Inflammatory macrophage treated with lipopolysaccharide for 1 hour (primary cell): ENCODE measurements around the gene S100PBP.

ENCODE experiments used
- DNase-seq, 2 donors: peaks; one replicate each; pipeline ENCODE4 v3.0.0-alpha.2; 2020 to 2022

The S100PBP gene

DNA sequence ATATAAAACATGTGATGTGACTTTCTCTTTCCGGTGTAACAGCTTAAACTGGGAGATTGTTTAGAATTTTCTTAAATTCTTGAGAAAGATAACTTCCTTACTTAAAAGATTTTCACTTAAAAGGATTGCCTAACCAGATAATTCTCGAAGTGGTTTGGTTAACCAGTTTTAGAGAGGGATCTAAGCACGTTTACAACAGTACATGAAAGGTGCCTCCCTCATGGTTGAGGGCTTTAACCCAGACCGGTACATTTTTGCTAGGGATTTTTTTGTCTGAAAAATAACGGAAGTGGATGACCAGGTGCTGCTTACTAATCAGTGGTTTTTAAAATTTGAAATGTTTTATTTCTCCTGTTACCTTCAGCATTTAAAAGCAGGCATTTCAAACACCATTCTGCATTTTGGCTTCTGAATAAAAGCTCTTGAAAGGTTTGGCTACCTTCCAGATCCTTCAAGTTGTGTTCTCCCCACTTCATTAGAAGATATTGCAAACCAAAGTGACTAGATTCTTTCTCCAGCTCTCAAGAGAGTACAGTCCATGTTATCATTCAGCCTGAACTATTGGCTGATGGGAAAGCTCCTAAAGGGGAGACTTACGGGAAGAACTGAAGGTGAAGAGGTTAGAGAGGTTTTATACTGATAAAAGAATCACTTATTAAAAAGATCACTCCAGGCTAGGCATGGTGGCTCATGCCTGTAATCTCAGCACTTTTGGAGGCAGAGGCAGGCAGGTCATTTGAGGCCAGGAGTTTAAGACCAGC lies 12.8 kb downstream of the S100PBP start:
- DNase-seq = no peak

- DNase-seq = no peak
These were observed 14.4 kb downstream of the S100PBP start for GRCh38 chr1:32831878-32832277.

- no peak for DNase-seq
These were observed 31.1 kb downstream of the S100PBP start for GRCh38 chr1:32848354-32849063.

DNA sequence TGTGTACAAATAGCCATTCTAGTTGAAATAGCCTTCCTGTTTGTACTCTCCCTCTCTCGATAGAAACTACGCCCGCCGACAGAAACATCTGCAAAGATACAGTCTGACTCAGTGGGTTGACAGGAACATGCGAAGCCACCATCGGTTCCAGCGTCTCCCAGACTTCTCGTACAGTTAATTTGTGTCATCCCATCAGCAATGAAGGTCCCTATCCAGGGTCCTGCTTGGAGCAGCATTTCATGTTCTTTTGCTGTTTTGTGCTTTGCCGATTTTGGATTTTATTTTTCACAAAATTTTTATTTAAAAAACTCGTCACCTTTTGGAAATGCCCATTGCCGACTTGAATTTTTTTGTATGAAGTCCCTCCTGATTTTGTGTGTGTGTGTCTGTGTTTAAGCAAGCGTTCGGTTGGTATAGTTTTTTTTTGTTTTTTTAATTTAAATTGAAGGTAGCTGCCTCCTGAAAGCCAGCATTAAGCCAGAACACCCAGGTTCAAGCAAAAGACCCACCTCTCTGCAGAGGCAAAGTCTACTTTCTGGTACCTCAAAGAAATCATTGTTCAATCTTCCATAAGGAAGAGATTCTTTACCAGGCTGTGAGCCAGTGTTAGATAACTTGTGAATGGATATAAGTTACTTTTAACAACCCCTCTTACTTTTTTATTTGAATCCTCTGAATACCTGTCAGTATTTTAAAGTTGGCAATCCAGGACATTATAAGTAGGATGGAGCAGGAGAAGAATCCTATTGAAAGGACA lies 38.6 kb downstream of the S100PBP start:
- no peak for DNase-seq

DNA sequence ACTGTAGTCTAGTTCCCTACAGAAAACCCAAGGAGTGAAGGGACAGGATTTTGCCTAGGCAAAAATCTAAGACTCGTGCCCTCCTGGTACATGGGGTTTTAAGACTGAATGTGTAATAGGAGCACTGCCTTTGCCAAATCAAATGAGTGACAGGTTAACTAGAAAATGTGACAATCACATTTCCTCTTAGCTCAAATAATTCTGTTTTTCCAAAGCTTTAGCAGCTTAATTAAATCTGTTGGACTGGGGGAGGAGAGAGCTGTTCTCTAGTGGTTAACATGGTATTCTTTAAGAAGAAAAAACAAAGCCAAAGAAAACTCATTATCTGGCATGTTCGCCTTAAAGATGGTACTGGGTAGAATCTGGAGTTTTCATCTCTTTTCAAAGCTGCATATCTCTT lies 40.7 kb downstream of the S100PBP start:
- no peak for DNase-seq

DNA sequence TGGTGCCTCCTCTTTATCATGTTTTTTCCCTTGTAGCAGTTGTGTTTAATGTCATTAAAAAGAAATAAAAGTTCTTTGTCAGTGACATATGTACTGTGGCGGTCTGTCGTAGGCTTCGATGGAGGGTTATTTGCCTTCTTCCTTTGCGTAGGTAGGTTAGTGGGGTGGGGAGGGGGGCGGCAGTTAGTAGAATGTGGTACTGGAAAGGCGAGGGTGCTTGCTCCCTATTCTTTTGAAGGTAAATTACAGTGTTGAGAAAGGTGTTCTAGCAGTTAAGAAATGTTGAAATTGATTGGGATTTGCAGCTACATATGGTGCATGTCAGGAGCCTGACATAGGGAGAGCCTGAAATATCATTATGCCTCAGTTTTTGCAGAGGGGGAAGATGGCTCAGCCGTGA lies 41.3 kb downstream of the S100PBP start:
- no peak for DNase-seq

DNA sequence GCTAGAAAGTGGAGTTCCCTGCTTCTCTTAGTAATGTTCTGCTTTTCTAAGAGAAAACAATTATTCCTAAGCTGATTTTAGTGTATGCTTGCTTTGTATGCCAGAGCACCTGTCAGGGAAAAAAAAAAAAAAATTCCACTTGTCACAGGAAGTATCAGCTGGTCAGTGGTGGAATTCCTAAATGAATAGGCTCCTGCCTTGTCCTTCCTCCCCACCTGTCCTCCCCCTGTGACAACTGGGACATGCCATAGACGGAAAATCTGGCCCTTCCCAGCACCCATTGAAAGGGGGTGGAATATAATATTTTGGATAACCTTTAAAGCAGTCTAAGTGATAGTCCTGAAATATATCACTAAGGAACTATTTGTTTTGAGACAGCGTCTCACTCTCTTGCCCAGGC lies 42.5 kb downstream of the S100PBP start:
- DNase-seq = no peak

DNA sequence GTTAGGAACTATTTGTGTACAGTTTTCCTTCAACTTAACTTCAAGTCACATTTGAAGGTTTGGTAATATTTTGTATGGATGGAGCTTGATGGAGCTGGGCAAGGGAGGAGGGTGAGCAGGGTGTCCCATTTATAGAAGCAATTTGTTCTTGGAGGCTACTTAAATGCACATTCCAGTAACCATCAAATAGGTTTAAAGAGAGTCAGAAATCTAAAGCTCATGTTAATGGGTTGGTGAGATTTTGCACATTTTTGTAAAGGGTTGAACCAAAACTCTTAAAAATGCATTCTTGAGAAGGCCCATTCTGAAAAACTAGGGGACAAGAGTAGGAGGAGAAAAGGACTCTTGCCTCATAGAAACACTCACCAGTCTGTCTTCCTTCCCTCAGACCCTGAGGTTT lies 43.1 kb downstream of the S100PBP start:
- DNase-seq = no peak

DNA sequence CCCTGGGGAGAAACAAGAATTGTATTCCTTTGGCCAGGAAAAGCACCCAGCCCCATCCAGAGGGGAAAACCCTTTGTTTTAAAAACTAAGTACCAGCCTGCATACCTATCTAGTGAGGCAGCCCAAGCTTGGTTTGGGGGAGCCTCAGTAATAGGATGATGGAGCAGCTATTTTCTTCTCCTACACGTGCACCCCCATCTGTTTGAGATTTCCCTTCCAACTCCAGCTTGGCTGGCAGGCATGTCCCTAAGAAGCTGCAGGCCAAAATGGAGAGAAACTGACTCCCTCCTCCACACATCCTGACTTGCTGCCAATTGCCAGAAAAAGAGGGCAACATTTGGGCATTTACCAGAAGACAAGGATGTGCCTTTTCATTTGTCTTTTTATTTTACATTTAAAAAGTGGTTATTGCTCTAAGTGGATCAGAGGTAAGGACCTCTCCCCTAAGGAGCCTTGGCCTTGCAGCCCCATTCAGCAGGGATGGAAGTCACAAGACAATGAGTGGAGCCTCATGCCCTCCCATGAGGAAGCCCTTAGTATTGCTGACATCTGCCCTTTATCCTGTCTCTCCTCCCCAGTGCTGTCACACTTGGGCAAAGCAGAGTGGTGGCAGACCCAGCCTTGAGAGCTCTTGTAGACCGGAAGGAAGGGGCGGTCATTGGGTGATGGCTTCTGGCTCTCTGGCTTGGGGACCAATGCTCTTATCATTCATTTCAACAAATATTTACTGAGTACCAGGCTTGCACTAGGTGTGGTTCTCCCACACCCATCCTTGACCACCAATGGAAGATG lies 44.6 kb downstream of the S100PBP start:
- DNase-seq = peak in 1 of 2 donors; percentile 26

GRCh38 chr1:32863218-32863880 lies 45.9 kb downstream of the S100PBP start:
- peak in 1 of 2 donors; percentile 12 for DNase-seq

DNA sequence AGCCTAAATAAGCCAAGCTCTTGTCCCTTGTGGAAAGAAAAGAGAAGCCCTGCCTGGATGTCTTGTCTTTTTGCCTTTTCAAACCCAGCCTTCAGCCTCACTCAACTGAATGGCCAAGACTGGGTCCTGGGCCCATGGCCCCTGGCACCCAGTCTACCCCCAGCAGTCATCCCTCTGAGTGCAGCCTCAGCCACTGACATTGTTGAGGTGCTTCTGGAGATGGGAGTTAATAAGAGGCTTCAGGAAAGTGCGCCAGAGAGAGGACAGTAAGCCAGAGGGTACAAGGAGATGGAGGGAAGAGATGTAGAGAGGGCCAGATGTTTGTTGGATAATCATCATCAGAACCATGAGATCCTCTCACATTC lies 46.4 kb downstream of the S100PBP start:
- DNase-seq = no peak

GRCh38 chr1:32864375-32865019 lies 47.0 kb downstream of the S100PBP start:
- DNase-seq = no peak

DNA sequence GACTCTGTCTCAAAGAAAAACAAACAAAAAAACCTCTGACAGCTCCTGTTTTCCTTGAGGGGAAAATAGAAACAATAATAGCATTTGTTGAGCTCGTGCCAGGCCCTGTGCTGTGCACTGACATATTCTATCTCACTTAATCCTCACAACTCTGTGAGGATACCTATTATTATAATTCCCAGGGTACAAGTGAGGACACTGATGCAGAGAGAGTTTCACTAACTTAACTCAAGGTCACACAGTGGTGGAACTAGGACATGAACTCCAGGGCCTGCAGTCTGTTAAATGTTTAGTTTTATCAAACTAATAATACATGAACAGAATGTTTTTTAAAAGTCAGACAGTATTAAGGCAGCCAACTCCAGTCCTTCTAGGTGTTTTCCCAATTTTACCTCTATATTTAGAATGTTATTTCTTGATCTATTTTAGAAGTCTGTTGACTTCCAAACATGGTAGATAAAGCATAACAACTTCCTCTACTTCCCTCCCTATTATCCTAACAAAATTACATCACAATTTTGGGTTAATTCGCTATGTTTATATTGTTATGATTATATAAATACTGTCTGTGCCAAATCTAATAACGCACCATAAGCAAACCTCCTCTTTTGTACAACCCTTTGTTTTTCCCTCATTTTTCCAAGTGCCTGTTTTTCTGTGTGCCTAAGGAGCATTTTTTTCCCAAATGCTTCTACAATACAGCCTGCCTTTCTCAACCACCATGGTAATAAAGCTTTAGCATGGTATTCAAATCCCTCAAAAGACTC lies 48.4 kb downstream of the S100PBP start:
- no peak for DNase-seq

DNA sequence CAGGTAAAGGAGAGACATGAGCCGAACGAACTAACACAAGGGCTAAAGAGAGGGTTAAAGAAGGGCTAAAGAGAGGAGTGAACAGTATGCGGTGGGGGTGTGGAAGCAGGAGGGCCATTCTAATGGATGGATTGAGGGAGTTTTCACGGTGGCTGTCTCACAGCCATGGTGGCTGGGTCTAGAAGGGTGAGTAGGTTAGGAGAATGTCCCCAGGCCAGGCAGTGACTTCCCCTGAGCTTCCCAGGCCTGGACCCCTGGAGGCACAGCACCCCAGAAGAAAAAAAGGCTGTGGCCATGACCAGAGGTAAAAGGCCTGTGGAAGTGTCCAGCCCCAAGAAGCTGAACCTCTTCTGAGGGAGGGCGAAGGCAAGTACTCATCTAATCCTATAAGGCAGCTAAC lies 49.7 kb downstream of the S100PBP start:
- DNase-seq = no peak

- no peak for DNase-seq
These were observed 50.2 kb downstream of the S100PBP start for GRCh38 chr1:32867671-32868070.

DNA sequence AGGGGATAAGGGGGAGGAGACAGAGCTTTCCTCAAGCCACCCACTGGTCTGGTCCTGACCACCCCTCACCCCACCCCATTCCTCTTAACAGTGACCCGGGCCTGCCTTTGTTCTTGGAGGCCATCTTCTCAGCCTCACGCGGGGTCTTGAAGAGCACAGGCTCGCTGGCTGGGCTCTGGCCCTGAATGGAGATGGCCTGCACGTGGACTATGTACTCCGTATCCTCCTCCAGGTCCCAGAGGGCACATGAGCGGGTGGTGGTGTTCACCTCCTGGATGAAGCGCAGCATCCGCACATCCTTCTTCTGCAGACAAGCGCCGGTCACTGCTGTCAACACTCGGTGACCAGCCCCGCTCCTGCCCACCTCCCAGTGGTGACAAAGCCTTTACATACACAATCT lies 50.6 kb downstream of the S100PBP start:
- DNase-seq = no peak

DNA sequence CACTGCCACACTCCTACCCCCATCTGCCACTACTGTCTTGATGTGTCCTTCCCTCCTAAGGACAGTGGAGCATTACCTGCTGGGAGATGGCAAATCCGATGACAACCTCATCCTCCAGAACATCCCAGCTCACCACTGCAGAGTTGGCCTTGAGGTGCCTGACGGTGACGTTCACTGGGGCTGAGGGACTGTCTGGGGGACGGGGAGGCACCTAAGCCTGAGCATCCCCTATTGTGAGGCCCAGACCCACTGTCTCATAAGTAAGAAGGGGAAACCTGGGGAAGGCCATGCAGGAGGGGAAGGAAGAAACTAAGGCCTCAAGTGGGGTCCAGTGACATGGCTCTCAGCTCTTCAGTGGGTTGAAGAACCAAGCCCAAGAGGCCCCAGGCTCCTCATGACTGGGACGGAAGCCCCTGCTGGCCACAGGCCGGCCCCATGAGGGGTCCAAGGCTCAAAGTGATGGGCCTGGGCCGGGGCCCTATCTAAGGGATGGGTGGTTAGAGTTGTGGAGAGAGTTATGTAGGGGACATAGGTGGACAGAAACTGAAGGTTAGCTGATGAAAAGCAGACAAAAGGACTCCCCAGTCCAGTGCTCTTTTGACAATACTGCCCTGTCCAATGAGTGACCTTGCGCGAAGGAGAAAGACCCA lies 51.5 kb downstream of the S100PBP start:
- no peak for DNase-seq

DNA sequence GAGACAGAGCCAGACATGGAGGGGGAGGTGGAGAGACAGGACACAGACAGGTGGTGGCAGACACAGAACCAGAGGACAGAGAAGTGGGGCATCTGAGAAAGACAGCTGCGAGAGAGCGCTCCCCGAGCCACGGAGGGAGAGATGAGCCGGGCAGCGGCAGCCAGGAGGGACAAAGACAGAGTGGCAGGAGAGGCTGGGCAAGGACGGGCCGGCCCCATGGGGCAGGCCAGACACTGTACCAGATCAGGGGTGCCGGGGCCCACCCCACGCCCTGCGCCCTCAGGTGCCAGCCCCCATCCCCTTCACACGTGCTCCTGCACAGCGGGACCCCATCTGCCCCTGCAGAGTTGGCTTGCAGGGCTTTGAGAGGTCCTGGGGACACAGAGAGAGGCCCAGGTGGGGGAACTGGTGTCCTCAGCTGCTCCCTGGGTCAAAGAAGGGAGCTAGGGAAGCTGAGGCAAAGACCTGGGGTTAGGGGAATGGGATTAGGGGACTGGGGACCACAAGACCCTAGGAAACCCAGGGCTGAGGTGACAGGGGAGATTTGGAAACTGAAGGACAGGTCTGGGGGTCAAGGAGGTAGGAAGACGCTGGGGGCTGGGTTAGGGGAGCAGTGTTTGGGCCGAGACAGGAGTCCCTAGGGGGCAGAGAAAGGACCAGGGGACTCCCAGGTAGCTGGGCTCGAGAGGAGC lies 52.6 kb downstream of the S100PBP start:
- no peak for DNase-seq

DNA sequence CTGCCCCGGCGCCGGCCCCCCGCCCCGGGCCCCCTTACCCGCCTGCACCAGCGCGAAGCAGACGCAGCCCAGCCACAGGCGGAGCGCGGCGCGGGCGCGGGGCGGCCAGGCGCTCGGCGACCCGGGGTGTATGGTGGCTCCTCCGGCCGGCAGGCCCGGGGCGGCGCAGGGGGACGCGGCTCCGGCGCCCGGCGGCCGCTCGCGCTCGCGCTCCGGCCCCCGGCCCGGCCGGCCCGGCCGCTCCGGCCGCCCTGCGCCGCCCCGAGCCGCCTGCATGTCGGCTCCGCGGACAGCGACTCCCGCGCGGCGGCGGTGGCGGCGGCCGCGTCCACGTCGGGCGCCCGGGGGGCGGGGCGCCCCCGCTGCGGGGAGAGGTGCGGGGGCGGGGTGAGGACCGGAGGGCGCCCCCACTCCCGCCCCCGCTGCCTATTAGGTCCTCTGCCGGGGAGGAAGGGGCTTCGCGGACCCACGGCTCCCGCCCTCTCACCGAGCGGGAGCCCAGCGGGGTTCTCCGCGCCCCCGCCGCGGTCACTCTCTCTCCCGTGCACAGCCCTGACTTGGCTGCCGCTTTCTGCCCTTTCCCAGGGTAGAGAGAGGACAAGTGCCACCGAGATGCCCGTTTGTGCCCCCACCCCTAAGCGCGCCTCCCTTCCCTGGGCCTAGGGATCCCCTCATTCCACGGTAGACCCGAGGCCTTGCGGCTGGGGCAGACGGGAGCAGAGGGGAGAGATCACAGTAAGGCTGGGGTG lies 53.3 kb downstream of the S100PBP start, which contains the start of gene FNDC5:
TSS of gene FNDC5 (minus strand) at position 298 of the 749 bp plus-strand sequence.
- no peak for DNase-seq
